Fibroblast of mammary gland (primary cell): ENCODE results near the gene FILIP1L.

Experiments used
- DNase-seq: peaks from one replicate; pipeline ENCODE4 v3.0.0-alpha.2; 2010; ENCODE audit warnings: low read depth
- H3K4me3 ChIP-seq: 2 replicates; pipeline ENCODE4 v1.5.1; 2011; ENCODE audit warnings: low read depth, mild to moderate bottlenecking, low read length, moderate library complexity; ENCODE audit not compliant: control insufficient read depth
- TF ChIP-seq, protein P1 (sequence below): conservative IDR thresholded peaks from 2 replicates; pipeline ENCODE4 v1.5.1; 2011; ENCODE audit warnings: low read depth, low read length, inconsistent platforms; ENCODE audit not compliant: control insufficient read depth, insufficient read depth

FILIP1L gene

DNA sequence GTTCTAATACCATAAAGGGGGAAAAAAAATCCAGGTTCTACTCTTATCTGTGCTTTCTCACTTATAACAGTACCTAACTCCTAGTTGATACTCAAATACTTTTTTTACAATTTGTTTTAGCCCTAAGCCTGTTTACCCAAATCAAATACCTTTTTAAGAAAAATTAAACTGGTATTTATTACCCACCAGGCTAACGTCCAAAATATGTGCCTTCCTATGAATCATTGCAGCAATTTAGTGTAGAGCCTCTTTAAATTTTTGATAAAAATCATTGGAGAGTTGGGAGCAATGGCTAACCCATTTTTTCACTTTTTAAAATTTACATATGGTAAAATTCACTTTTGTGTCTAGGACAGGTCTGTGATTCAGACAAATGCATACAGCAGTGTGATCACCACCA is 27.9 kb downstream of the FILIP1L start:
- TF ChIP-seq, protein P1, sequence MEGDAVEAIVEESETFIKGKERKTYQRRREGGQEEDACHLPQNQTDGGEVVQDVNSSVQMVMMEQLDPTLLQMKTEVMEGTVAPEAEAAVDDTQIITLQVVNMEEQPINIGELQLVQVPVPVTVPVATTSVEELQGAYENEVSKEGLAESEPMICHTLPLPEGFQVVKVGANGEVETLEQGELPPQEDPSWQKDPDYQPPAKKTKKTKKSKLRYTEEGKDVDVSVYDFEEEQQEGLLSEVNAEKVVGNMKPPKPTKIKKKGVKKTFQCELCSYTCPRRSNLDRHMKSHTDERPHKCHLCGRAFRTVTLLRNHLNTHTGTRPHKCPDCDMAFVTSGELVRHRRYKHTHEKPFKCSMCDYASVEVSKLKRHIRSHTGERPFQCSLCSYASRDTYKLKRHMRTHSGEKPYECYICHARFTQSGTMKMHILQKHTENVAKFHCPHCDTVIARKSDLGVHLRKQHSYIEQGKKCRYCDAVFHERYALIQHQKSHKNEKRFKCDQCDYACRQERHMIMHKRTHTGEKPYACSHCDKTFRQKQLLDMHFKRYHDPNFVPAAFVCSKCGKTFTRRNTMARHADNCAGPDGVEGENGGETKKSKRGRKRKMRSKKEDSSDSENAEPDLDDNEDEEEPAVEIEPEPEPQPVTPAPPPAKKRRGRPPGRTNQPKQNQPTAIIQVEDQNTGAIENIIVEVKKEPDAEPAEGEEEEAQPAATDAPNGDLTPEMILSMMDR = no peak
- no peak for DNase-seq
- no peak overlapping the region for H3K4me3 ChIP-seq

- no peak overlapping the region for H3K4me3 ChIP-seq
- TF ChIP-seq, protein P1 = no peak
- DNase-seq = no peak
Measured at GRCh38 chr3:100084100-100084806, 30.0 kb downstream of the FILIP1L start.

GRCh38 chr3:100083209-100083608 is 31.1 kb downstream of the FILIP1L start:
- H3K4me3 ChIP-seq = no peak overlapping the region
- TF ChIP-seq, protein P1 = no peak
- no peak for DNase-seq

GRCh38 chr3:100082714-100083113 is 31.6 kb downstream of the FILIP1L start:
- TF ChIP-seq, protein P1 = no peak
- H3K4me3 ChIP-seq = no peak overlapping the region
- no peak for DNase-seq

DNA sequence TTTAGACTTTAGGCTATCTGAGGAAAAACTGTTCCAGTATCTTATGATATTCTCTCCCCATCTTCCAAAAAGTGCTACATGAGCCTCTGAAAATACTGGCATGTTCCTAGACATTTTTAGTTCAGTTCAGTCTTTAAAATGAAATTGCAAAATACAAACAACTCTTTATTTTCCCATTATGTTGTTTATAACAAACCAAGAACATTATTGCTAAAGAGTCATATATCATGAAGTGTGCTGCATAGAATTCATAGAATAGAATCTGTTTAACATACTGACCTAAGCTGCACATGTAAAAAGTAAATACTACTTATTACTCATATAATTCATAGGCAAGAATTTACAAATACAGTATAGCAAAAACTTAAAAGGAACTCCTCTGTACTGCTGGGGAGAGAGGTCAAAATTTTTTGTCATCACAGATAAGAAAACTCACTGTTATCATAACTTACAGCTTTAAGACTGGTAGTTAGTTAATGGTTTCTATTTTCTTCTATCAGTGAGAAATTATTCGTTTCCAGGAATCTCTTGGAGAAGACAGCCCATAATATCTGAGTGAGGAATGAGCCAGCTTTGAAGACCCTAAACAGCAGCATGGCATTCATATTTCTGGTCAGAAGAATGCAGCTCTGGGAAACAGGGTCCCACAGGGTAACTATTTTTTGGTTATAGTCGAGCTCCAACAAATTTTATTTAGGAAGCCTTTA is 32.2 kb downstream of the FILIP1L start:
- TF ChIP-seq, protein P1 = no peak
- no peak for DNase-seq
- no peak overlapping the region for H3K4me3 ChIP-seq

DNA sequence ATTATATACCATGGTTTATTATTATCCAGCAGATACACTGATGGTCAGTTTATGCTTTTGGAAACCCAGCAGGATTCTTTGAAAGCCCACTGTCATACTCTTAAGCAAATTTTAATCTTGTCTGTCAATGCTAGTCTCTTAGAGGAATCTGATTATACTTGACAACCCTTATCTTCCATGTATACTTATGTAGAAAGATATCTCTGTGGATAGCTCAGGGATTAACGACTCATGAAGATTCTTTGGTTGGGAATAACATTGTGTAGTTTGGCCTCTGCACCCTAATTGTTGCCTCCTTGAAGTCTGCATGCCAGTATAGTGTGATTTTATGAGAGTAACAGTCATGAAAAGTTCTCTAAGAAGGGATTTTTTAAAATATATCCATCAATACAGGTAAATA is 33.0 kb downstream of the FILIP1L start:
- TF ChIP-seq, protein P1 = no peak
- DNase-seq = no peak

More for the DNA sequence above, 33.0 kb downstream of the FILIP1L start:
- no peak overlapping the region for H3K4me3 ChIP-seq
